Body of pancreas (tissue), 4 donors: ENCODE data around the gene CDH15. TPM values are rescaled to one million over a fixed set of nuclear protein-coding genes. Genes with fewer than 3 reads are reported as not detected.

Experiments used
- ATAC-seq: fragments of 150-250 bp; one replicate; pipeline ENCODE4 v1.9.1; 2016
- DNase-seq, 4 donors: peaks; one replicate each; pipeline ENCODE4 v3.0.0-alpha.2; 2019
- H3K27ac ChIP-seq, 4 donors: fragments of 200-600 bp; sonication (generic); 1 replicate in 3 of 4; 2 replicates in 1 of 4; pipeline versions ENCODE4 v1.5.1 to v1.6.1; 2016 to 2019; ENCODE audit warnings: mild to moderate bottlenecking in 1 of 4, mixed read lengths in 1 of 4, moderate library complexity in 1 of 4
- H3K27me3 ChIP-seq, 2 donors: fragments of 200-600 bp; sonication (generic); one replicate each; pipeline ENCODE4 v1.6.0; 2016; ENCODE audit warnings: mild to moderate bottlenecking in 1 of 2
- H3K36me3 ChIP-seq, 2 donors: fragments of 200-600 bp; sonication (generic); replicated peaks in 1 of 2; 2 replicates each; pipeline ENCODE4 v1.5.1; 2016; ENCODE audit warnings: low read depth in 2 of 2; ENCODE audit not compliant: insufficient read depth in 1 of 2
- H3K4me1 ChIP-seq: fragments of 200-600 bp; sonication (generic); one replicate; pipeline ENCODE4 v1.6.0; 2016
- H3K4me3 ChIP-seq, 2 donors: fragments of 200-600 bp; sonication (generic); 1 replicate in 1 of 2; 2 replicates in 1 of 2; pipeline ENCODE4 v1.5.1; 2016 to 2019
- H3K9me3 ChIP-seq, 3 donors: fragments of 200-600 bp; sonication (generic); 1 replicate in 2 of 3; 2 replicates in 1 of 3; pipeline ENCODE4 v1.5.1; 2016
- POLR2A ChIP-seq, 3 donors: fragments of 450-650 bp; IDR thresholded peaks; one replicate each; pipeline ENCODE4 v1.6.1; 2016; ENCODE audit warnings: antibody characterized with exemption in 3 of 3, mild to moderate bottlenecking in 2 of 3
- WGBS, 2 donors: methylation state at CpG; one replicate each; pipeline ENCODE4 v1.1.5; 2017; 5-methylcytosine and 5-hydroxymethylcytosine counted together
- intact Hi-C: fragments of 100-400 bp; cut with DNase I; formaldehyde crosslinking; loops from one replicate; pipeline ENCODE4 v1.15.1; 2023
- total RNA-seq, 2 donors: library from RNA; depleted of rRNA; stranded (reverse); fragments of >200 nt; gene quantifications; one replicate each; pipeline ENCODE4 v1.1.0, GENCODE V29; 2016
- TF ChIP-seq, protein P1 (sequence below), 7 experiments: fragments of 450-650 bp in 4 of 7; fragments of 200-600 bp in 3 of 7; sonication (generic) in 3 of 7; IDR thresholded peaks; one replicate each; pipeline ENCODE4 v1.5.1; 2016 to 2019; ENCODE audit warnings: antibody characterized with exemption in 7 of 7

CDH15 gene
- total RNA-seq, 2 donors from 2014 or later: 1.0 TPM; not detected in 1

DNA sequence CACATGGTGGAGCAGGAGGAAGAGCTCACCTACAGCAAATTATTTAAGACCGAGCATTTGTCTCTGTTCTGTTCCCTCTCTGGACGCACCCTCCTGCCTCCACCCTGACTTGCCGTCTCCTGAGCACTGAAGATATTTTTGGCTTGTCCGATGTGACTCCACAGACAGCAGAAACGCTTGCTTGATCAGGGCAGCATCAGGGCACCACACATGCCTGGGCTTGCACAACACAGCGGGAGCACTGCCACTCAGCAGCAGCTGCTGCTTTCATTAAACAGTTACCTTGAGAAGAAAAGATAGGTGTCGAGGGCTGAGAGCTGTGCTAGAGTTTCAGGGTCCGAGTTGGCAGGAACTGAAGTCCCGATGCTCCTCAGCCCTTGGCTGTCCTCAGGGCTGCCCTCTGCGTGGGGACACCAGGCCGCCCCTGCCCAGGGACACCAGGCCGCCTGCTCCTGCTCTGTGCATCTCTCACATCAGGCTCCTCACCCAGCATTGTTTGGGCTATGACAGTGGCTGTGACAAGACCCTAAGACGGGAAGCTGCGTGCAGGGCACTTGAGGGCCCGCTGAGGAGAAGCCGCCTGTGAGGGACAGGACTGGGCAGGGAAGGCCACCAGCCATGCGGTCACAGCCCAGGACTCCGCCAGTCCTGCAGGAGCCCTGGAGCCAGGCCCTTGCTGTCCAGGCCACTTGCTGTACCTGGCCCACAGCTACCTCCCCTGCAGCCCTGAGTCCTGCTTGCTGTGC, 21.3 kb upstream of the CDH15 start:
- ATAC-seq (no peak), DNase-seq (no peak)
- intact Hi-C loops: no loop called here
- 89 to 93% methylated on average over 13 to 18 of the region's 18 CpGs for WGBS, 2 donors
- peaks cover 8% of the 10 kb centered on the region for H3K4me1 ChIP-seq
- peaks cover 2 to 4% of the 10 kb centered on the region in 2 donors for H3K36me3 ChIP-seq
- no peak overlapping the region for H3K27ac ChIP-seq
- no peaks in the 10 kb centered on the region for H3K27me3 ChIP-seq
- no peak overlapping the region for H3K4me3 ChIP-seq
- TF ChIP-seq, protein P1, sequence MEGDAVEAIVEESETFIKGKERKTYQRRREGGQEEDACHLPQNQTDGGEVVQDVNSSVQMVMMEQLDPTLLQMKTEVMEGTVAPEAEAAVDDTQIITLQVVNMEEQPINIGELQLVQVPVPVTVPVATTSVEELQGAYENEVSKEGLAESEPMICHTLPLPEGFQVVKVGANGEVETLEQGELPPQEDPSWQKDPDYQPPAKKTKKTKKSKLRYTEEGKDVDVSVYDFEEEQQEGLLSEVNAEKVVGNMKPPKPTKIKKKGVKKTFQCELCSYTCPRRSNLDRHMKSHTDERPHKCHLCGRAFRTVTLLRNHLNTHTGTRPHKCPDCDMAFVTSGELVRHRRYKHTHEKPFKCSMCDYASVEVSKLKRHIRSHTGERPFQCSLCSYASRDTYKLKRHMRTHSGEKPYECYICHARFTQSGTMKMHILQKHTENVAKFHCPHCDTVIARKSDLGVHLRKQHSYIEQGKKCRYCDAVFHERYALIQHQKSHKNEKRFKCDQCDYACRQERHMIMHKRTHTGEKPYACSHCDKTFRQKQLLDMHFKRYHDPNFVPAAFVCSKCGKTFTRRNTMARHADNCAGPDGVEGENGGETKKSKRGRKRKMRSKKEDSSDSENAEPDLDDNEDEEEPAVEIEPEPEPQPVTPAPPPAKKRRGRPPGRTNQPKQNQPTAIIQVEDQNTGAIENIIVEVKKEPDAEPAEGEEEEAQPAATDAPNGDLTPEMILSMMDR (IDR thresholded peaks at IDR 0.05): no peak
- TF ChIP-seq POLR2A (IDR thresholded peaks at IDR 0.05): no peak
- peaks cover 0 to 7% (median 0%) of the 10 kb centered on the region in 3 donors for H3K9me3 ChIP-seq

DNA sequence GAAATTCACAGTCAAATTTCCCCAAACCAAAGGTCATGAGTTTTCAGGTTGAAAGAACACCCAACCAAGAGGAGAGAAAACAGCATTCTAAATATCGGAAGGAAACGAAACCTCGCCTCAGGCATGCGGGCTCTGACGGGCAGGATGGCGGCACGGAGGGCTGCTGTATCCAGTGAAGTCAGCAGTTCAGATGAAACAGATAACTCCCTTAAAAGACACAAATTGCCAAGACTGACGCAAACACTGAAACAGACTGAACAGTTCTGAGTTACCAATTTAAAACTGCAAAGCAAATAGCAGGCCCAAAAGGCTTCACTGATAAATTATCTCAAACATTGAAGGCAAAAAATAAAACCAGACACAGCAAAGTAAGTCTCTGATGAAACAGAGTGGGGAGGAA, 20.6 kb upstream of the CDH15 start:
- H3K4me3 ChIP-seq: no peak overlapping the region
- H3K9me3 ChIP-seq: peaks cover 0 to 7% (median 0%) of the 10 kb centered on the region in 3 donors
- peaks cover 2 to 4% of the 10 kb centered on the region in 2 donors for H3K36me3 ChIP-seq
- 95% methylated on average over 8 of the region's 8 CpGs for WGBS, 2 donors
- no peak overlapping the region for H3K27ac ChIP-seq
- intact Hi-C loops: no loop called here
- no peak for DNase-seq
- no peaks in the 10 kb centered on the region for H3K27me3 ChIP-seq
- H3K4me1 ChIP-seq: peaks cover 13% of the 10 kb centered on the region
- no peak for ATAC-seq
- TF ChIP-seq POLR2A (IDR thresholded peaks at IDR 0.05): no peak
- TF ChIP-seq, protein P1 (IDR thresholded peaks at IDR 0.05): no peak

DNA sequence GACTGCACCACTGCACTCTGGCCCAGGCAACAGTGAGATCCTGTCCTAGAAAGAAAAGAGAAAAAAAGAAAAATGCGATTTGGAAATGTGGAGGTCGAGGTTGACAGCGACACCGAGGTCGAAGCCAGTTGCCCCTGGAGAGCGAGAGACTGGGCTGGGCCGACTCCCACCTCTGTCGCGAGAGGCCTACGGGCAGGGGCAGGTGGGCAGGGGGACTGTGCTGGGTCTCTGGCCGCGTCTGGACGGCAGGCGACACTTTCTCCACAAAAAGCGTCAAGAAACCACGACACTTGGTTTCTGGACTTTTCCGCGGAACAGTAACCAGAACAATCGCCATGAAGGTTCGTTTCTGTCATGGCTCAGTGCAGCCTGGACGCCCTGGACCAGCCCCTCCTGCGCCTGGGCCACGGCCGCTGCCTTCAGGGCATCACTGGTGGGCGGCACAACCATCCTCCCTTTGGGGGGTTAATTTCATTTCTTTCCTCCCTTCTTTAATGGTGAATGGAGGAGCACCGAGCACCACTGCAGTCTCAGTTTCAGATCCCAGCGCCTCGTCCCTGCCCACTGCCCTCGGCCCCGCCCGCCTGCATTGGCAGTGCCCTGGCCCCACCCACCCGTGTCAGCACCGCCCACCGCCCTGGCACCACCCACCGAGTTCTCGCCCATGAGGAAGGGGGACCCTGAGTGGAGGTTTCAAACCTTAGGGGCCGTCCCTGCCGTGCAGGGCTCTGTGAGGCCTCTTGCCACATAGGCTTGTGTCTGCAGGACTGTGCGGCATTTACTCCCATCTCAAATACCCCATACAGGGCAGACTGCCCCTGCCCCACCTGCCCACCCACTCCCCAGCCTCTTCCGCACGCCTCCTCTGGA, 18.5 kb upstream of the CDH15 start:
- no peak for ATAC-seq
- Histone ChIP-seq H3K4me1 (peaks cover 20% of the 10 kb centered on the region), H3K27ac (no peak overlapping the region), H3K9me3 (peaks cover 0 to 7% (median 0%) of the 10 kb centered on the region in 3 donors), H3K27me3 (no peaks in the 10 kb centered on the region), H3K4me3 (no peak overlapping the region), H3K36me3 (peaks cover 2 to 4% of the 10 kb centered on the region in 2 donors)
- no peak for DNase-seq
- intact Hi-C loops: no loop called here
- TF ChIP-seq, protein P1 (IDR thresholded peaks at IDR 0.05): no peak
- no peak for TF ChIP-seq POLR2A (IDR thresholded peaks at IDR 0.05)
- WGBS, 2 donors: 87 to 94% methylated on average over 32 to 41 of the region's 41 CpGs

DNA sequence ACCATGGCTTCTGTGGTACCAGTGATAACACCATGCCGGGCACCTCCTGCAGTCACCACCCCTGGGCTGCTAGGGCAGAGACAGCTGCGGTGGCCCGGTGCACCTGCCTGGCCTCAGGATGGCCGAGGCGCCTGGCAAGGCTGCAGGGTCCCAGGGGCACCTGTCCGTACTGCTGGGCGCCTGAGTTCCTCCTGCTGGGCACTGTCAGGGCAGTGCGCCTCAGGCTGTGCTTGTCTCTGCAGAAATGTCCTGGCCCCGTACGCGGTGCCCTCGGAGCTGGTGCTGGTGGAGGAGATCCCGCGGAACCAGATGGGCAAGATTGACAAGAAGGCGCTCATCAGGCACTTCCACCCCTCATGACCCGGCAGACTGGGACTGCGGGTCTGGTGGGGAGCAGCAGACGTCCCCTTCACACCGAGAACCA, 17.7 kb upstream of the CDH15 start:
- DNase-seq (no peak), ATAC-seq (no peak)
- WGBS, 2 donors: 40 to 62% methylated on average over 5 to 16 of the region's 19 CpGs
- Histone ChIP-seq H3K4me1 (peaks cover 20% of the 10 kb centered on the region), H3K4me3 (no peak overlapping the region), H3K36me3 (peaks cover 0 to 2% of the 10 kb centered on the region in 2 donors), H3K9me3 (peaks cover 0 to 7% (median 0%) of the 10 kb centered on the region in 3 donors), H3K27me3 (no peaks in the 10 kb centered on the region), H3K27ac (no peak overlapping the region)
- intact Hi-C loops: no loop called here
- no peak for TF ChIP-seq POLR2A (IDR thresholded peaks at IDR 0.05)
- TF ChIP-seq, protein P1 (IDR thresholded peaks at IDR 0.05): no peak
